ENCODE data around the gene DIPK1A. TPM values are rescaled to one million over a fixed set of nuclear protein-coding genes. Genes with fewer than 3 reads are reported as not detected.

The DIPK1A gene
- total RNA-seq, 1 experiment from 2014 or later: 1.0 TPM

GRCh38 chr1:92857817-92858216, 103.4 kb downstream of the DIPK1A start:
- Histone ChIP-seq H3K9ac (ENCODE audit: low read length) (no peak overlapping the region), H3K36me3 (ENCODE audit: low read depth, low read length) (no peaks in the 10 kb centered on the region), H3K27me3 (ENCODE audit: low read length) (no peaks in the 10 kb centered on the region), H3K79me2 (ENCODE audit: low read length) (no peaks in the 10 kb centered on the region), H3K4me3 (ENCODE audit: low read length) (no peak overlapping the region), H4K20me1 (ENCODE audit: low read length) (no peaks in the 10 kb centered on the region), H3K27ac (ENCODE audit: low read length) (no peak overlapping the region), H3K4me1 (ENCODE audit: insufficient read depth, low read length) (peaks cover 6% of the 10 kb centered on the region; the same call in 1 of the 2 replicates), H2AFZ (ENCODE audit: low read length) (no peak overlapping the region), H3K4me2 (ENCODE audit: low read length) (no peak overlapping the region), H3F3A (ENCODE audit: low read length, unreplicated experiment) (no peaks in the 10 kb centered on the region), H3K9me2 (replicated peaks; ENCODE audit: low read length) (no peaks in the 10 kb centered on the region), H3K9me3 (ENCODE audit: low read length) (no peaks in the 10 kb centered on the region)
- no peak for TF ChIP-seq EZH2phosphoT487 (IDR thresholded peaks at IDR 0.05; ENCODE audit: borderline replicate concordance, low read length)
- TF ChIP-seq CTCF (conservative IDR thresholded peaks at IDR 0.05; ENCODE audit: low read depth, low read length): no peak
- no peak for TF ChIP-seq EZH2 (IDR thresholded peaks at IDR 0.05; ENCODE audit: low read length, unreplicated experiment)
- BruUV-seq (replicated peaks): no TSS peak
- intact Hi-C loops (cut with micrococcal nuclease): no loop called here
- ATAC-seq (no peak), DNase-seq (no peak)
- CTCF ChIA-PET: interaction anchor here (0.5 to 0.9 kb wide), 2 partner anchors 109 to 205 kb away, joined by 3 to 4 read pairs; no protein-coding TSS in a partner anchor
- POLR2A ChIA-PET (ENCODE audit: unreplicated experiment): no interaction called here

GRCh38 chr1:92855236-92855635, 106.0 kb downstream of the DIPK1A start:
- Histone ChIP-seq H3K79me2 (ENCODE audit: low read length) (no peaks in the 10 kb centered on the region), H3K9me3 (ENCODE audit: low read length) (no peaks in the 10 kb centered on the region), H3K36me3 (ENCODE audit: low read depth, low read length) (no peaks in the 10 kb centered on the region), H4K20me1 (ENCODE audit: low read length) (no peaks in the 10 kb centered on the region), H3K27me3 (ENCODE audit: low read length) (no peaks in the 10 kb centered on the region), H3K9ac (ENCODE audit: low read length) (no peak overlapping the region), H3K27ac (ENCODE audit: low read length) (no peak overlapping the region), H2AFZ (ENCODE audit: low read length) (no peak overlapping the region), H3K4me3 (ENCODE audit: low read length) (no peak overlapping the region), H3K9me2 (replicated peaks; ENCODE audit: low read length) (no peaks in the 10 kb centered on the region), H3K4me2 (ENCODE audit: low read length) (no peak overlapping the region), H3K4me1 (ENCODE audit: insufficient read depth, low read length) (peaks cover 6% of the 10 kb centered on the region; the same call in 1 of the 2 replicates), H3F3A (ENCODE audit: low read length, unreplicated experiment) (no peaks in the 10 kb centered on the region)
- CTCF ChIA-PET: no interaction called here
- DNase-seq (no peak), ATAC-seq (no peak)
- no TSS peak for BruUV-seq (replicated peaks)
- no peak for TF ChIP-seq EZH2 (IDR thresholded peaks at IDR 0.05; ENCODE audit: low read length, unreplicated experiment)
- TF ChIP-seq CTCF (conservative IDR thresholded peaks at IDR 0.05; ENCODE audit: low read depth, low read length): no peak
- TF ChIP-seq EZH2phosphoT487 (IDR thresholded peaks at IDR 0.05; ENCODE audit: borderline replicate concordance, low read length): no peak
- intact Hi-C loops (cut with micrococcal nuclease): no loop called here
- POLR2A ChIA-PET (ENCODE audit: unreplicated experiment): no interaction called here

GRCh38 chr1:92854101-92854785, 107.0 kb downstream of the DIPK1A start:
- Histone ChIP-seq H3K36me3 (ENCODE audit: low read depth, low read length) (no peaks in the 10 kb centered on the region), H2AFZ (ENCODE audit: low read length) (no peak overlapping the region), H3K9me2 (replicated peaks; ENCODE audit: low read length) (no peaks in the 10 kb centered on the region), H3K27me3 (ENCODE audit: low read length) (no peaks in the 10 kb centered on the region), H3K4me2 (ENCODE audit: low read length) (no peak overlapping the region), H3K4me1 (ENCODE audit: insufficient read depth, low read length) (peaks cover 2% of the 10 kb centered on the region; the same call in 1 of the 2 replicates), H4K20me1 (ENCODE audit: low read length) (no peaks in the 10 kb centered on the region), H3K27ac (ENCODE audit: low read length) (no peak overlapping the region), H3F3A (ENCODE audit: low read length, unreplicated experiment) (no peaks in the 10 kb centered on the region), H3K4me3 (ENCODE audit: low read length) (no peak overlapping the region), H3K79me2 (ENCODE audit: low read length) (no peaks in the 10 kb centered on the region), H3K9me3 (ENCODE audit: low read length) (no peaks in the 10 kb centered on the region), H3K9ac (ENCODE audit: low read length) (no peak overlapping the region)
- TF ChIP-seq EZH2phosphoT487 (IDR thresholded peaks at IDR 0.05; ENCODE audit: borderline replicate concordance, low read length): no peak
- no peak for TF ChIP-seq EZH2 (IDR thresholded peaks at IDR 0.05; ENCODE audit: low read length, unreplicated experiment)
- no peak for TF ChIP-seq CTCF (conservative IDR thresholded peaks at IDR 0.05; ENCODE audit: low read depth, low read length)
- intact Hi-C loops (cut with micrococcal nuclease): no loop called here
- ChIA-PET CTCF (no interaction called here), POLR2A (ENCODE audit: unreplicated experiment) (no interaction called here)
- no TSS peak for BruUV-seq (replicated peaks)
- DNase-seq (no peak), ATAC-seq (no peak)
